Ectodermal cell (in vitro differentiated cells): ENCODE measurements around the gene ZBTB25. TPM values are rescaled to one million over a fixed set of nuclear protein-coding genes. Genes with fewer than 3 reads are reported as not detected.
A peak's percentile ranks its signal among the peaks of the same experiment; 100 is the strongest.

ENCODE experiments used
- H3K27ac ChIP-seq: 2 replicates; pipeline ENCODE4 v1.7.0; 2013; ENCODE audit warnings: mild to moderate bottlenecking, low read depth, low read length; ENCODE audit not compliant: insufficient read depth, poor library complexity, severe bottlenecking
- H3K27me3 ChIP-seq: 2 replicates; pipeline ENCODE4 v1.7.0; 2013; ENCODE audit warnings: mild to moderate bottlenecking, low read length; ENCODE audit not compliant: insufficient read depth, control insufficient read depth, poor library complexity, severe bottlenecking
- H3K36me3 ChIP-seq: one replicate; pipeline ENCODE4 v1.7.0; 2013; ENCODE audit warnings: low read length; ENCODE audit not compliant: control insufficient read depth, insufficient read depth
- H3K4me1 ChIP-seq: one replicate; pipeline ENCODE4 v1.7.0; 2013; ENCODE audit warnings: low read length; ENCODE audit not compliant: control insufficient read depth, insufficient read depth
- H3K4me3 ChIP-seq: 2 replicates; pipeline ENCODE4 v1.7.0; 2013; ENCODE audit warnings: low read depth, low read length, control low read depth; ENCODE audit not compliant: insufficient read depth
- H3K9me3 ChIP-seq: 2 replicates; pipeline ENCODE4 v1.7.0; 2013; ENCODE audit warnings: mild to moderate bottlenecking, low read length, moderate library complexity; ENCODE audit not compliant: control insufficient read depth
- WGBS, 2 experiments: methylation state at CpG; one replicate each; pipeline ENCODE4 v1.1.7; 2013; ENCODE audit warnings: missing lambda C conversion rate in 2 of 2; 5-methylcytosine and 5-hydroxymethylcytosine counted together
- polyA plus RNA-seq, 4 experiments: library from polyadenylated mRNA; stranded (reverse); fragments of 50-300 nt; gene quantifications; one replicate each; pipeline ENCODE4 v1.2.3, GENCODE V29; 2013

The ZBTB25 gene, protein sequence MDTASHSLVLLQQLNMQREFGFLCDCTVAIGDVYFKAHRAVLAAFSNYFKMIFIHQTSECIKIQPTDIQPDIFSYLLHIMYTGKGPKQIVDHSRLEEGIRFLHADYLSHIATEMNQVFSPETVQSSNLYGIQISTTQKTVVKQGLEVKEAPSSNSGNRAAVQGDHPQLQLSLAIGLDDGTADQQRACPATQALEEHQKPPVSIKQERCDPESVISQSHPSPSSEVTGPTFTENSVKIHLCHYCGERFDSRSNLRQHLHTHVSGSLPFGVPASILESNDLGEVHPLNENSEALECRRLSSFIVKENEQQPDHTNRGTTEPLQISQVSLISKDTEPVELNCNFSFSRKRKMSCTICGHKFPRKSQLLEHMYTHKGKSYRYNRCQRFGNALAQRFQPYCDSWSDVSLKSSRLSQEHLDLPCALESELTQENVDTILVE
- polyA plus RNA-seq (2013, experiment 1 of 4), result 8.4 TPM
- 8.2 TPM for polyA plus RNA-seq (2013, experiment 2 of 4)
- polyA plus RNA-seq (2013, experiment 3 of 4), result 7.7 TPM
- 7.6 TPM for polyA plus RNA-seq (2013, experiment 4 of 4)

- Histone ChIP-seq H3K36me3 (no peaks in the 10 kb centered on the region), H3K9me3 (no peaks in the 10 kb centered on the region), H3K27me3 (no peaks in the 10 kb centered on the region), H3K4me3 (peak within 1 kb of the TSS; percentile 61), H3K27ac (peak within 1 kb of the TSS; percentile 99), H3K4me1 (peaks cover 21% of the 10 kb centered on the region)
- 0 to 1% methylated on average over 87 of the region's 87 CpGs for WGBS, 2 experiments
These were observed at the start of gene ZBTB25 for GRCh38 chr14:64503434-64504309. Gene ZBTB25, minus strand, starts transcription at chr14:64503838. Its CDS starts 13,305 bp downstream, at chr14:64490533.

- Histone ChIP-seq H3K4me3 (no peak overlapping the region), H3K9me3 (no peaks in the 10 kb centered on the region), H3K27me3 (peaks cover 42% of the 10 kb centered on the region), H3K27ac (no peak overlapping the region), H3K36me3 (no peaks in the 10 kb centered on the region), H3K4me1 (peaks cover 4% of the 10 kb centered on the region)
- 72 to 83% methylated on average over 4 to 7 of the region's 7 CpGs for WGBS, 2 experiments
These were observed 47.1 kb upstream of the ZBTB25 start for GRCh38 chr14:64550621-64551333.

DNA sequence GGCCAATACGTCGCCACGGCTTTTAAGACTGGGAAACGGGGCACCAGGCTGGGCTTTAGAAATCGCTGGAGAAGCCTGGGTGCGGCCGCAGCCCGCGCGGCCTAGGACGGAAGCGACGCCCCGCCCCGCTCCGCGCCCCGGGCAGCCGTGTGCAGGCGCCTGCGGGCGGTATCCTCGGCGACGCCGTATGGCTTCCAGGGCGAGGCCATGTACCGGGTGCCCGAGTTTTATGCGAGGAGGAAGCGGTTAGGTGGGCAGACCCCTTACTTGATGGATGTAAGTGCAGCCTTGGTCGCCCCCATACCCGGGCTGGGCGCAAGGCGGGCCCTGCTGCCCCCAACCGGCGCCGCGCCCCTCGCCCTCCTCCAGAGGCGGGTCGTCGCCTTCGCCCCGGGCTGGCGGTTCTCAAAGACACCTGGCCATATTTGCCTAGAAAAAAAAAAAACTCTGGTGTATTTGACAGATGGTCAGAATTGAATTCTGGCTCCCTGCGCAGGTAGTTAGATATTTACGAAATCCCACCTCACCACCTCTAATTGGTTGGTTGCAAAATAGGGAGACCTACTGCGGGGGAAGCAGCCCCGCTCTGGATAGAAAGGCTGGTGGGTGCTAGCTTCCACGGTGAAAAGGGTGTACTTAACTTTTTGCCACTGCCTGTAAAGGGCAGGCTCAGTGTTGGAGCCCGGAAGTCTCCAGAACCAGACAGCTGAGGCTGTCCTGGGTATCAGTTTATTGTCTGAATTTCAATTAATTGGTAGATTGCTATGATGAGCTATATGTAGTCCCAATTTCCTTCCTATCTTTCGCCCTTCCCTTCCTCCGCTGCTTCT lies 46.4 kb upstream of the ZBTB25 start, which contains the start of gene PPP1R36:
Gene PPP1R36, plus strand, starts transcription at position 171 of the 830 bp plus-strand sequence. Its CDS starts 37 bp downstream, at position 208.
- H3K27ac ChIP-seq, result no peak within 1 kb of the TSS
- H3K4me3 ChIP-seq, result peak within 1 kb of the TSS; percentile 42
- peaks cover 4% of the 10 kb centered on the region for H3K4me1 ChIP-seq
- WGBS, 2 experiments, result 6% methylated on average over 52 to 54 of the region's 54 CpGs
- peaks cover 42% of the 10 kb centered on the region for H3K27me3 ChIP-seq
- no peaks in the 10 kb centered on the region for H3K36me3 ChIP-seq
- H3K9me3 ChIP-seq, result no peaks in the 10 kb centered on the region

- no peak overlapping the region for H3K4me3 ChIP-seq
- 100% methylated on average over 1 of the region's 1 CpG; no CpG with 5 or more reads in 1 of the 2 experiments for WGBS, 2 experiments
- peaks cover 50% of the 10 kb centered on the region for H3K27me3 ChIP-seq
- H3K9me3 ChIP-seq, result no peaks in the 10 kb centered on the region
- H3K4me1 ChIP-seq, result peaks cover 4% of the 10 kb centered on the region
- no peak overlapping the region for H3K27ac ChIP-seq
- no peaks in the 10 kb centered on the region for H3K36me3 ChIP-seq
These were observed 45.4 kb upstream of the ZBTB25 start for GRCh38 chr14:64549016-64549415.

DNA sequence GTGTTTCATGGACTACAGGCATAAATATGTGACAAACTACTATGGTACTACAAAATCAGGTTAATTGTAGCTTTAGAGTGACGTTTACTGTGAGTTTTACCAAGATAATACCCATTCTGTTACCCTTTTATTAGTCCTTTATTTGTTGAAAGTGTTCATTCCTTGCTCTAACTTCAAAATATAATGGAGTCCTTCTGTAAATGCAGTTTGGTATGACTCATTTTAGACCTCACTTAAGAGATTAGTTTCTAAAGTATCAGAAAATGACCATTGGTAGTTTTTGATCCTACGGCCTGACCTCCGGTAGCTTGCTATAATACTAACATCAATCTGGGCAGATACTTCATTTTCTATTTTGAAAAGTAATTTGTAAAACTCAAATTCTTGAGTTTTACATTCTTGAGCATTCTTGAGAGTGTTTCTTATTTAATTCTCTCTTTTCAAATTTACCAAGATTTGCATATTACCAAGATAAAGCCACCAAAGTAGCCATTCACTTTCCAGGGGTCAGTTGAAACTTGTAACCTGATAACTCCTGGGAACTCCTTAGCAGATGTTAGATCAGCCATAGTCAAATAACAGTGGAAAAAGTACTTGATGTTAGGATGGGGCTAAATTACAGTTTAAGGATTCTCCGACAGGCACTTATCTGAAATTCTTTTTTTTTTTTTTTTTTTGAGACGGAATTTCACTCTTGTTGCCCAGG lies 41.1 kb upstream of the ZBTB25 start:
- no peak overlapping the region for H3K27ac ChIP-seq
- H3K36me3 ChIP-seq, result no peaks in the 10 kb centered on the region
- no peak overlapping the region for H3K4me3 ChIP-seq
- no peaks in the 10 kb centered on the region for H3K9me3 ChIP-seq
- 55 to 85% methylated on average over 3 to 5 of the region's 5 CpGs for WGBS, 2 experiments
- H3K4me1 ChIP-seq, result no peaks in the 10 kb centered on the region
- peaks cover 61% of the 10 kb centered on the region for H3K27me3 ChIP-seq

GRCh38 chr14:64542836-64543201 lies 39.2 kb upstream of the ZBTB25 start:
- Histone ChIP-seq H3K9me3 (no peaks in the 10 kb centered on the region), H3K4me3 (peak overlapping the region; percentile 11), H3K36me3 (no peaks in the 10 kb centered on the region)

DNA sequence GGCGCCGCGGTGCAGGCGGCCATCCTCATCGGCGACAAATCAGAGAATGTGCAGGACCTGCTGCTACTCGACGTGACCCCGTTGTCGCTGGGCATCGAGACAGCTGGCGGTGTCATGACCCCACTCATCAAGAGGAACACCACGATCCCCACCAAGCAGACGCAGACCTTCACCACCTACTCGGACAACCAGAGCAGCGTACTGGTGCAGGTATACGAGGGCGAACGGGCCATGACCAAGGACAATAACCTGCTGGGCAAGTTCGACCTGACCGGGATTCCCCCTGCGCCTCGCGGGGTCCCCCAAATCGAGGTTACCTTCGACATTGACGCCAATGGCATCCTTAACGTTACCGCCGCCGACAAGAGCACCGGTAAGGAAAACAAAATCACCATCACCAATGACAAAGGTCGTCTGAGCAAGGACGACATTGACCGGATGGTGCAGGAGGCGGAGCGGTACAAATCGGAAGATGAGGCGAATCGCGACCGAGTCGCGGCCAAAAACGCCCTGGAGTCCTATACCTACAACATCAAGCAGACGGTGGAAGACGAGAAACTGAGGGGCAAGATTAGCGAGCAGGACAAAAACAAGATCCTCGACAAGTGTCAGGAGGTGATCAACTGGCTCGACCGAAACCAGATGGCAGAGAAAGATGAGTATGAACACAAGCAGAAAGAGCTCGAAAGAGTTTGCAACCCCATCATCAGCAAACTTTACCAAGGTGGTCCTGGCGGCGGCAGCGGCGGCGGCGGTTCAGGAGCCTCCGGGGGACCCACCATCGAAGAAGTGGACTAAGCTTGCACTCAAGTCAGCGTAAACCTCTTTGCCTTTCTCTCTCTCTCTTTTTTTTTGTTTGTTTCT lies 38.6 kb upstream of the ZBTB25 start:
- 21 to 25% methylated on average over 61 of the region's 61 CpGs for WGBS, 2 experiments
- peaks cover 44% of the 10 kb centered on the region for H3K27me3 ChIP-seq
- no peaks in the 10 kb centered on the region for H3K36me3 ChIP-seq
- H3K4me3 ChIP-seq, result peak overlapping the region; percentile 11
- H3K27ac ChIP-seq, result no peak overlapping the region
- no peaks in the 10 kb centered on the region for H3K9me3 ChIP-seq
- no peaks in the 10 kb centered on the region for H3K4me1 ChIP-seq

More at GRCh38 chr14:64542836-64543201, 39.2 kb upstream of the ZBTB25 start:
- Histone ChIP-seq H3K27me3 (peaks cover 44% of the 10 kb centered on the region), H3K4me1 (no peaks in the 10 kb centered on the region), H3K27ac (no peak overlapping the region)
- WGBS, 2 experiments, result 37 to 52% methylated on average over 3 to 4 of the region's 4 CpGs

- peaks cover 44% of the 10 kb centered on the region for H3K27me3 ChIP-seq
- peaks cover 2% of the 10 kb centered on the region for H3K4me1 ChIP-seq
- H3K27ac ChIP-seq, result no peak overlapping the region
- H3K4me3 ChIP-seq, result no peak overlapping the region
- WGBS, 2 experiments, result 49 to 53% methylated on average over 73 of the region's 73 CpGs
- no peaks in the 10 kb centered on the region for H3K9me3 ChIP-seq
- H3K36me3 ChIP-seq, result no peaks in the 10 kb centered on the region
These were observed 37.8 kb upstream of the ZBTB25 start for GRCh38 chr14:64541261-64541971.
